BE2C (cell line): ENCODE data around the gene KIAA0930.
A peak's percentile ranks its signal among the peaks of the same experiment; 100 is the strongest.

ENCODE experiments used
- DNase-seq: peaks from one replicate; pipeline ENCODE4 v3.0.0-alpha.2; 2020
- H3K27me3 ChIP-seq: fragments of 250-450 bp; sonication (Bioruptor Pico); 2 replicates; pipeline ENCODE4 v1.5.1; 2020; ENCODE audit warnings: mild to moderate bottlenecking
- H3K36me3 ChIP-seq: fragments of 250-450 bp; sonication (Bioruptor Pico); 2 replicates; pipeline ENCODE4 v1.5.1; 2020; ENCODE audit warnings: mild to moderate bottlenecking
- H3K4me1 ChIP-seq: fragments of 250-450 bp; sonication (Bioruptor Pico); 2 replicates; pipeline ENCODE4 v1.5.1; 2020
- H3K4me3 ChIP-seq: 2 replicates; pipeline ENCODE4 v1.5.1; 2011; ENCODE audit warnings: low read depth, low read length
- H3K9me3 ChIP-seq: fragments of 250-450 bp; sonication (Bioruptor Pico); 2 replicates; pipeline ENCODE4 v1.5.1; 2020
- TF ChIP-seq, protein P1 (sequence below): IDR thresholded peaks from 2 replicates; pipeline ENCODE4 v1.5.1; 2012; ENCODE audit warnings: mild to moderate bottlenecking, low read depth, low read length

The KIAA0930 gene

DNA sequence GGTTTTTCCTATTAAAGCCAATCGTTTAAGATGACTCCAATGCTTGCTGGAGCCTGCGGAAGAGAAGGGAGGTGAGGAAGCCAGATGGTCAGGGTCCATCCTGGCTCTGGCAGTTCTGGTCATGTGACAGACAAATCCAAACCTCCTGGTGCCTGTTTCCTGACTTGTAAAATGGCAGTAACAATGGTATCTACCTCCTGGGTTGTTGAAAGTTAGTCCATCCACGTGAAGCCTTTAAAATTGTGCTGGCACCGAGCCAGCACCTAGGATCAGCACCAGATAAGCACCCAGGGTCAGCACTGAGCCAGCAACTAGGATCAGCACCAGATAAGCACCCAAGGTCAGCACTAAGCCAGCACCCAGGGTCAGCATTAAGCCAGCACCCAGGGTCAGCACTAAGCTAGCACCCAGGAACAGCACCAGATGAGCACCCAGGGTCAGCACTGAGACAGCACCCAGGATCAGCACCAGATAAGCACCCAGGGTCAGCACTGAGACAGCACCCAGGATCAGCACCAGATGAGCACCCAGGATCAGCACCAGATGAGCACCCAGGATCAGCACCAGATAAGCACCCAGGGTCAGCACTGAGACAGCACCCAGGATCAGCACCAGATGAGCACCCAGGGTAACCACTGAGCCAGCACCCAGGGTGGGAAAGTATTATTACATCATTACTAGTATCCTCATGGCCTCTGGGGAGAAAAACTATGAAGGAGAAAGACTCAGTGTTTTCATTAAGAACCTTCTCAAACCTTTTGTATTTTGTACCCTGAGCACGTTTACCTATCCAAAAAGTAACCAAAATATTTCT, 17.2 kb downstream of the KIAA0930 start:
- no peaks in the 10 kb centered on the region for H3K36me3 ChIP-seq
- no peaks in the 10 kb centered on the region for H3K9me3 ChIP-seq
- DNase-seq, result no peak
- peaks cover 20% of the 10 kb centered on the region for H3K4me1 ChIP-seq
- no peaks in the 10 kb centered on the region for H3K27me3 ChIP-seq
- H3K4me3 ChIP-seq, result no peak overlapping the region
- TF ChIP-seq, protein P1, sequence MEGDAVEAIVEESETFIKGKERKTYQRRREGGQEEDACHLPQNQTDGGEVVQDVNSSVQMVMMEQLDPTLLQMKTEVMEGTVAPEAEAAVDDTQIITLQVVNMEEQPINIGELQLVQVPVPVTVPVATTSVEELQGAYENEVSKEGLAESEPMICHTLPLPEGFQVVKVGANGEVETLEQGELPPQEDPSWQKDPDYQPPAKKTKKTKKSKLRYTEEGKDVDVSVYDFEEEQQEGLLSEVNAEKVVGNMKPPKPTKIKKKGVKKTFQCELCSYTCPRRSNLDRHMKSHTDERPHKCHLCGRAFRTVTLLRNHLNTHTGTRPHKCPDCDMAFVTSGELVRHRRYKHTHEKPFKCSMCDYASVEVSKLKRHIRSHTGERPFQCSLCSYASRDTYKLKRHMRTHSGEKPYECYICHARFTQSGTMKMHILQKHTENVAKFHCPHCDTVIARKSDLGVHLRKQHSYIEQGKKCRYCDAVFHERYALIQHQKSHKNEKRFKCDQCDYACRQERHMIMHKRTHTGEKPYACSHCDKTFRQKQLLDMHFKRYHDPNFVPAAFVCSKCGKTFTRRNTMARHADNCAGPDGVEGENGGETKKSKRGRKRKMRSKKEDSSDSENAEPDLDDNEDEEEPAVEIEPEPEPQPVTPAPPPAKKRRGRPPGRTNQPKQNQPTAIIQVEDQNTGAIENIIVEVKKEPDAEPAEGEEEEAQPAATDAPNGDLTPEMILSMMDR, result no peak

DNA sequence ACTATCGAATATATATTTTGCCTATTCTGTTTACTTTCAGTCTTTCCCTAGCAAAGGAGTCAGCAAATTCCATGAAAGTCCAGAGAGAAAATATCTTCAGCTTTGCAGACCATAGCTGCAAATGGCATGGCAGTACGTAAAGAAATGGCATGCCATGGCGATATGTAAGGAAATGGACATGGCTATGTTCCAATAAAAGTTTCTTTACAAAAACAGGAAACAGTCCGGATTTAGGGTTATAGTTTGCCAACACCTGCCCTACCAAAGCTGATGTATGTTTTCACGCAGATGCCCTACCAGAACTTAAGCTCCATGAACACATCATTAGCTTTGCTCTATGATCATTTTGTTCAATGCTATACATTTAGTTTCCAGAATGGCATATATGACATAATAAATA, 19.5 kb downstream of the KIAA0930 start:
- Histone ChIP-seq H3K4me1 (peaks cover 30% of the 10 kb centered on the region), H3K9me3 (no peaks in the 10 kb centered on the region), H3K36me3 (no peaks in the 10 kb centered on the region), H3K4me3 (no peak overlapping the region), H3K27me3 (no peaks in the 10 kb centered on the region)
- DNase-seq, result no peak
- TF ChIP-seq, protein P1, result no peak

DNA sequence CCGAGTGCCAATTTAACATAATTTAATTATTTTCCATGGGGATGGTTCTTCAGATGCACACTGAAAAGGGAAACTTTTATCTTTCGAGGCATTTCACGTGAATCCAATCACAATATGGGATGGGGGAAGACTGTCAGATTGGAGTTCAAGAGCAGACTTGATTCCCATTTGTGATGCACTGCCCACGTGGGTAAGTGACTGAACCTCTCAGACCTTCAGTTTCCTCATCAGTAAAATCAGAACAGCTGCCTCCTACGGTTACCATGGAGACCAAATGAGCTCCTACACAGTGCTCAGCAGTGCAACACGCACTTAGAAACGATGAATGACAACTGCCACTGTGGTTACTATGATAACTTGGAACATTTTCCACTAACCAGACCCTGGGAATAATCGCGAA, 21.7 kb downstream of the KIAA0930 start:
- DNase-seq, result peak; percentile 83
- Histone ChIP-seq H3K36me3 (no peaks in the 10 kb centered on the region), H3K4me3 (peak overlapping the region; percentile 29), H3K4me1 (peaks cover 21% of the 10 kb centered on the region), H3K27me3 (no peaks in the 10 kb centered on the region), H3K9me3 (no peaks in the 10 kb centered on the region)
- TF ChIP-seq, protein P1, result no peak

DNA sequence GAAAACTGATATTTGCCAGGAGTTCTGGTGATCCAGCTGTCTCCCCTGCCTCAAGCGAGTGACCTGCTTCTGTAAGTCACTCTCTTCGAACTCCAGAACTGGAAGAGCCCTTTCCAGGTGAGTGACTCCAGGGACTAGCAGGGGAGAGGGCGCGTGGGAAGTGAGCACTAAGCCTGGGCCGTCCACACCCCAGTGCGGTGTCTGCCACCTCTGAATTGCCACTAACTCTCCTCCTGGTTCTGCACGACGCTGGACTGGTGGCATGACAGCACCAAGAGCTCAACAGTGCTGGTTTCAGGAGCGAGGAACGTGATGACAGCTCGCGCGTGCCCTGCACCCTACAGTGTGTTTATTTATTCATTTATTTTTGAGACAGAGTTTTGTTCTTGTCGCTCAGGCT, 22.9 kb downstream of the KIAA0930 start:
- Histone ChIP-seq H3K4me3 (no peak overlapping the region), H3K9me3 (no peaks in the 10 kb centered on the region), H3K36me3 (no peaks in the 10 kb centered on the region), H3K27me3 (no peaks in the 10 kb centered on the region), H3K4me1 (peaks cover 17% of the 10 kb centered on the region)
- TF ChIP-seq, protein P1, result no peak
- peak; percentile 9 for DNase-seq

DNA sequence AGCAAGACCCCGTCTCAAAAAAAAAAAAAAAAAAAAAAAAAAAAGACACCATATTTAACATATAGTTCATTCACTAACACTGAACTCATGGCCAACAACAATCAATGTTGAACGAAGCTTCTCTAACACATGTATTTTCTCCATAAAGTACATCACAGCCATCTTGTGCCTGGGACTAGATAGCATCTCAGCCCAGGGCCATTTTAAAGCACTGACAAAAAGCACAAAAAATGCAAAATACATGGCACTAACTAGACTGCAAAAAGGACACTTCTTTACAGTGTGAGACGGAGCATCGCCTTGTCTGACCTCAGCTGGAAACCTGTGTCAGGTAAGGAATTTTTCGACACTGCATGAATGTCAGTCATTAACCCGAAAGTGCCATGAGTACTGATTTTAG, 23.3 kb downstream of the KIAA0930 start:
- no peak for DNase-seq
- TF ChIP-seq, protein P1, result no peak
- H3K27me3 ChIP-seq, result no peaks in the 10 kb centered on the region
- H3K4me3 ChIP-seq, result no peak overlapping the region
- no peaks in the 10 kb centered on the region for H3K36me3 ChIP-seq
- H3K4me1 ChIP-seq, result peaks cover 15% of the 10 kb centered on the region
- H3K9me3 ChIP-seq, result no peaks in the 10 kb centered on the region

DNA sequence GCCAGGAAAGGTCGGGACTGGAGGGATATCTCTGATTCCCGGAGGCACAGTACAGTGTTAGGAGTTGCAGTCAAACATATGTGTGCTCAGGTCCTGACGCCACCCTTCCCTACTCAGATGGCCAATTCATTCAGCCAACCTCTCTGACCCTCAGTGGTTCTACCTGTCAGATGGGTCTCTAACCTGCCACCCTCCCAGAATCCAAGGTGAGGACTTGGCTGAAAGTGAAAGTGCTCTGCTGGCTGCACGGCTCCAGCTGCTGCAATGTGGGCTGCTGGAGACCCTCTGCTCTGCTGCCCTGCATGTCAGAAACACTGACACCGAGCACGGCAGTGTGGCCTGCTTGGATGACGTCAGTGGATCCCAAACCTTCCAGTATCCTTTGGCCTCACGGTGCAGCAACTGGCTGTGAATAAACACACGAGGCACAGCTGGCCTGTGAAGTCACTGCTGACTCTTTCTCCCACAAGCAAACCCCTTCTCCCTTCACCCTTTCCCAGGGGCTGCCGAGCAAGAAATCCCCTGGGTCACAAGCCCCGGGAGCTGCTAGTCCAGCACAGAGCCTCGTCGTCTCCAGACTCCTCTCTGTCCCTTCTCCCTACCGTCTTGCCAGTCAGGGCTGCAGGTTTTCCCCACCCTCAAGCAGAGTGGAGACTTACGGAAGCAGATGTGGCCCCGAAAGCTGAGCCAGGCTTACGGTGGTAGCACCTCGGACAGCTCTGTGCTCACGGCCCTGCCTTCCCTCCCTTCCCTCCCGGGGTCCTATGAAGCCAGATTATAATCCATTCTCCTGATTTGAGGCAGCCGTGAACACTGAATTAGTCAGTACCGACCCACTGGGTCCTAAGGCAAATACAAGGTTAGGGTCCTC, 24.3 kb downstream of the KIAA0930 start:
- H3K4me1 ChIP-seq, result peaks cover 22% of the 10 kb centered on the region
- H3K9me3 ChIP-seq, result no peaks in the 10 kb centered on the region
- no peaks in the 10 kb centered on the region for H3K36me3 ChIP-seq
- H3K4me3 ChIP-seq, result no peak overlapping the region
- TF ChIP-seq, protein P1, result no peak
- H3K27me3 ChIP-seq, result no peaks in the 10 kb centered on the region
- peak; percentile 21 for DNase-seq
